ENCODE data around the gene RAVER2. TPM values are rescaled to one million over a fixed set of nuclear protein-coding genes. Genes with fewer than 3 reads are reported as not detected.

The RAVER2 gene
- polyA plus RNA-seq, 4 donors, result 23.7 to 30.5 (median 26.7) TPM

GRCh38 chr1:64872067-64872466 lies 127.2 kb downstream of the RAVER2 start:
- no peak for DNase-seq (ENCODE audit: low read depth in 4 of 4, low spot score in 2 of 4)

- DNase-seq (ENCODE audit: low read depth in 4 of 4, low spot score in 2 of 4), result no peak
These were observed 128.7 kb downstream of the RAVER2 start for GRCh38 chr1:64873576-64873975.

GRCh38 chr1:64874666-64875065 lies 129.8 kb downstream of the RAVER2 start:
- no peak for DNase-seq (ENCODE audit: low read depth in 4 of 4, low spot score in 2 of 4)

GRCh38 chr1:64875101-64875500 lies 130.2 kb downstream of the RAVER2 start:
- DNase-seq (ENCODE audit: low read depth in 4 of 4, low spot score in 2 of 4), result no peak

GRCh38 chr1:64875606-64876005 lies 130.7 kb downstream of the RAVER2 start:
- DNase-seq (ENCODE audit: low read depth in 4 of 4, low spot score in 2 of 4), result no peak

- no peak for DNase-seq (ENCODE audit: low read depth in 4 of 4, low spot score in 2 of 4)
These were observed 132.3 kb downstream of the RAVER2 start for GRCh38 chr1:64877151-64877550.

- DNase-seq (ENCODE audit: low read depth in 4 of 4, low spot score in 2 of 4), result no peak
These were observed 132.7 kb downstream of the RAVER2 start for GRCh38 chr1:64877598-64877997.

GRCh38 chr1:64878090-64878489 lies 133.2 kb downstream of the RAVER2 start:
- no peak for DNase-seq (ENCODE audit: low read depth in 4 of 4, low spot score in 2 of 4)

GRCh38 chr1:64878931-64879611 lies 134.2 kb downstream of the RAVER2 start:
- DNase-seq (ENCODE audit: low read depth in 4 of 4, low spot score in 2 of 4), result no peak

- no peak for DNase-seq (ENCODE audit: low read depth in 4 of 4, low spot score in 2 of 4)
These were observed 135.6 kb downstream of the RAVER2 start for GRCh38 chr1:64880449-64880848.

- no peak for DNase-seq (ENCODE audit: low read depth in 4 of 4, low spot score in 2 of 4)
These were observed 136.4 kb downstream of the RAVER2 start for GRCh38 chr1:64881281-64881680.

Other genes with a start within 250 kb of the RAVER2 start
- gene JAK1, start 221.5 kb downstream of the RAVER2 start, polyA plus RNA-seq (ENCODE audit: insufficient read length in 4 of 4), result 100 to 1,000 TPM; 101 to 108 (median 103) TPM